ENCODE data around the gene RBM28. TPM values are rescaled to one million over a fixed set of nuclear protein-coding genes. Genes with fewer than 3 reads are reported as not detected.

Gene RBM28
- total and polyA plus RNA-seq, 10 donors: 11.0 to 45.8 (median 29.5) TPM

DNA sequence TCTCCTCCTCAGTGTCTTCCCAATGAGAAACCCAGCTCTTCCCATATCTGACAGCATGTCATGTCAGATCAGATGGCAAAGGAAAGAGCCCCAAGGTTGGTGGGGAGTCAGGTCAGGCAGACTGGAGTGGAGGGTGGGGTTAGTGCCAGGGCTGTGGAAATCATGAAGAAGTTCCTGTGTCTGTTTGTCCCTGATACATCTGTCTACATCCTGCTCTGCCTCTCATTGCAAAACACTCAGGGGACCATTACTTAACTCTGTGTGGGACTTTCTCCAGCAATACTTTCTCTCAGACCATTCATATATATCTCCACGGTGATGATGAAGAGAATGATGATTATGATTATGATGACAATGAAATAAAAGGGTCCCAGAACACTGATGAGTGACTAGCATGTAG lies 14.5 kb upstream of the RBM28 start:
- intact Hi-C loops (cut with DNase I; ENCODE audit: low total_unique reads): no loop called here
- Histone ChIP-seq H3K9me3 (no peaks in the 10 kb centered on the region), H3K4me1 (peaks cover 3 to 50% (median 19%) of the 10 kb centered on the region in 6 donors), H3K27me3 (replicated peaks in 1 of 7) (peaks cover 0 to 67% (median 23%) of the 10 kb centered on the region in 7 donors), H3K36me3 (no peaks in the 10 kb centered on the region), H3K27ac (no peak overlapping the region), H3K4me3 (no peak overlapping the region)
- DNase-seq: no peak
- TF ChIP-seq, protein P1, sequence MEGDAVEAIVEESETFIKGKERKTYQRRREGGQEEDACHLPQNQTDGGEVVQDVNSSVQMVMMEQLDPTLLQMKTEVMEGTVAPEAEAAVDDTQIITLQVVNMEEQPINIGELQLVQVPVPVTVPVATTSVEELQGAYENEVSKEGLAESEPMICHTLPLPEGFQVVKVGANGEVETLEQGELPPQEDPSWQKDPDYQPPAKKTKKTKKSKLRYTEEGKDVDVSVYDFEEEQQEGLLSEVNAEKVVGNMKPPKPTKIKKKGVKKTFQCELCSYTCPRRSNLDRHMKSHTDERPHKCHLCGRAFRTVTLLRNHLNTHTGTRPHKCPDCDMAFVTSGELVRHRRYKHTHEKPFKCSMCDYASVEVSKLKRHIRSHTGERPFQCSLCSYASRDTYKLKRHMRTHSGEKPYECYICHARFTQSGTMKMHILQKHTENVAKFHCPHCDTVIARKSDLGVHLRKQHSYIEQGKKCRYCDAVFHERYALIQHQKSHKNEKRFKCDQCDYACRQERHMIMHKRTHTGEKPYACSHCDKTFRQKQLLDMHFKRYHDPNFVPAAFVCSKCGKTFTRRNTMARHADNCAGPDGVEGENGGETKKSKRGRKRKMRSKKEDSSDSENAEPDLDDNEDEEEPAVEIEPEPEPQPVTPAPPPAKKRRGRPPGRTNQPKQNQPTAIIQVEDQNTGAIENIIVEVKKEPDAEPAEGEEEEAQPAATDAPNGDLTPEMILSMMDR (IDR thresholded peaks at IDR 0.05 in 8 of 11, conservative IDR thresholded peaks at IDR 0.05 in 3 of 11): no peak
- TF ChIP-seq POLR2AphosphoS5 (IDR thresholded peaks at IDR 0.05) (no peak), POLR2A (IDR thresholded peaks at IDR 0.05) (no peak)
- 35 to 80% (median 67%) methylated on average over 1 of the region's 1 CpG for WGBS, 5 donors

DNA sequence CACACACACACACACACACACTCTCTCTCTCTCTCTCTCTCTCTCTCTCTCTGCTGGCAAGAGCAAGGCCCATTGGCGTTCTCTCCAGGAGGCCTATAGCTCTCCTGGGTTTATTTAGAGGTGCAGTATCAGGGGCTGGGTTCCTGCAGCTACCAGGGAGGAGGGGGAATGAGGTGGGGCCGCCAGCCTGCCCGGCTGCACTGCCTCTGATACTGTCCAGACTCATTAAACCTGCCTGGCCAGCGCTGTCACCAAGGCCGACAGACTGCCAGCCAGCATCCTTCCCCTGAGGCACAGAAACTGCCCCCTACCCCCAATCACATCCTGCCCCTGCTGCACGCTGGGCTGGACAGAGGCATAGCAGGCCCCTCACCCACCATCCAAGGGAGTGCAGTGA lies 13.5 kb upstream of the RBM28 start:
- no peak for TF ChIP-seq POLR2AphosphoS5 (IDR thresholded peaks at IDR 0.05)
- no peak for TF ChIP-seq POLR2A (IDR thresholded peaks at IDR 0.05)
- TF ChIP-seq, protein P1 (IDR thresholded peaks at IDR 0.05 in 8 of 11, conservative IDR thresholded peaks at IDR 0.05 in 3 of 11): no peak
- intact Hi-C loops (cut with DNase I; ENCODE audit: low total_unique reads): no loop called here
- no peak overlapping the region for H3K4me3 ChIP-seq
- no peaks in the 10 kb centered on the region for H3K36me3 ChIP-seq
- H3K9me3 ChIP-seq: no peaks in the 10 kb centered on the region
- H3K27ac ChIP-seq: no peak overlapping the region
- 76 to 86% (median 83%) methylated on average over 5 to 6 of the region's 6 CpGs for WGBS, 5 donors
- H3K4me1 ChIP-seq: peaks cover 3 to 53% (median 21%) of the 10 kb centered on the region in 6 donors
- DNase-seq: no peak
- peaks cover 3 to 67% (median 28%) of the 10 kb centered on the region in 7 donors for H3K27me3 ChIP-seq (replicated peaks in 1 of 7)

DNA sequence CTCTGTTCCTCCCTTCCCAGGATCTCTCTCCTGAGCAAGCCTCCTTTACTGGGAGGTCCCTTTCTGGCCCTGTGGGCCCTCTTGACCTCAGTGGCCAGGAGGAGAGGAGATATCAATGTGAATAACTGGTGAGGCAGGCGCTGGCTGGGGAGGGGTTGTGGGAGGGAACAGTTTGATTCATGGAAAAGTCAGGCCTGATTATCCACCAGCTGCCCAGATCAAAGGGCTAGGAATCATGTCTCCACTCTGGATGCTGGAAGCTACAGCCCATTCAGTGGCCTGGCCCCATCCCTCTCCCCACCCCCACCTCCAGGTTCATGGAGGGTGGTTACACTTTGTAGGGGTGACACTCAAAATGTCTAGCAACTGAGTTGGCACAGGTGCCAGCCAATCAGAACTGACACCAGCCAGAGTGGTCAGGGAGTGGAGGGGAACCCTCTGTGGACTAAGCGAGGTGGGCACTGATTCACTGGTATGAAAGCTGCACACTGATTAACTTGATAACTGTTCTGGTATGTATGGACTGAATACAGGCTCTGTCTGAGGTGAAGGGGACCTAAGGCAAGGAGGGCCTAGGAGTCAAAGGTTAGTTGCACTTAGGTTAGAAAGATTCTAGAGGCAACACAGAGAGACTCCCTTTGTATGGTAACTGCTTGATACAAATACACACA lies 13.0 kb upstream of the RBM28 start:
- Histone ChIP-seq H3K27ac (no peak overlapping the region), H3K4me1 (peaks cover 3 to 52% (median 18%) of the 10 kb centered on the region in 6 donors), H3K9me3 (no peaks in the 10 kb centered on the region), H3K36me3 (no peaks in the 10 kb centered on the region), H3K27me3 (replicated peaks in 1 of 7) (peaks cover 4 to 67% (median 29%) of the 10 kb centered on the region in 7 donors), H3K4me3 (no peak overlapping the region)
- intact Hi-C loops (cut with DNase I; ENCODE audit: low total_unique reads): no loop called here
- WGBS, 5 donors: 84 to 100% (median 93%) methylated on average over 2 of the region's 2 CpGs
- DNase-seq: no peak
- TF ChIP-seq POLR2AphosphoS5 (IDR thresholded peaks at IDR 0.05): no peak
- TF ChIP-seq, protein P1 (IDR thresholded peaks at IDR 0.05 in 8 of 11, conservative IDR thresholded peaks at IDR 0.05 in 3 of 11): no peak
- no peak for TF ChIP-seq POLR2A (IDR thresholded peaks at IDR 0.05)

- TF ChIP-seq POLR2A (IDR thresholded peaks at IDR 0.05): no peak
- TF ChIP-seq POLR2AphosphoS5 (IDR thresholded peaks at IDR 0.05): no peak
- TF ChIP-seq, protein P1 (IDR thresholded peaks at IDR 0.05 in 8 of 11, conservative IDR thresholded peaks at IDR 0.05 in 3 of 11): no peak
- Histone ChIP-seq H3K36me3 (no peaks in the 10 kb centered on the region), H3K4me1 (peaks cover 3 to 32% (median 11%) of the 10 kb centered on the region in 6 donors), H3K4me3 (no peak overlapping the region), H3K27ac (no peak overlapping the region), H3K9me3 (no peaks in the 10 kb centered on the region), H3K27me3 (replicated peaks in 1 of 7) (peaks cover 4 to 67% (median 31%) of the 10 kb centered on the region in 7 donors)
- DNase-seq: no peak
- intact Hi-C loops (cut with DNase I; ENCODE audit: low total_unique reads): no loop called here
- WGBS, 5 donors: 84 to 100% (median 93%) methylated on average over 1 of the region's 1 CpG
Measured at GRCh38 chr7:128353610-128354009, 9.9 kb upstream of the RBM28 start.
